Inflammatory macrophage treated with lipopolysaccharide for 4 hours (primary cell): ENCODE results near the gene NMT1.
"Not testable (repeated sequence)": the region's sequence is repeated elsewhere in the genome, so short reads cannot be mapped to it uniquely, and the experiment has no call there.

Source experiments
- DNase-seq: peaks from one replicate; pipeline ENCODE4 v3.0.0-alpha.2; 2020

NMT1 gene

GRCh38 chr17:45038728-45039634 is 22.1 kb upstream of the NMT1 start:
- no peak for DNase-seq

- no peak for DNase-seq
Measured at GRCh38 chr17:45040459-45040858, 20.7 kb upstream of the NMT1 start.

- no peak for DNase-seq
Measured at GRCh38 chr17:45042346-45043120, 18.6 kb upstream of the NMT1 start.

GRCh38 chr17:45043813-45044540 is 17.1 kb upstream of the NMT1 start:
- no peak for DNase-seq

GRCh38 chr17:45046537-45047125 is 14.5 kb upstream of the NMT1 start:
- no peak for DNase-seq

- no peak for DNase-seq
Measured at GRCh38 chr17:45048795-45049563, 12.1 kb upstream of the NMT1 start.

- DNase-seq: peak; percentile 17
Measured at GRCh38 chr17:45050481-45051059, 10.5 kb upstream of the NMT1 start.

- DNase-seq: peak; percentile 98
Measured at GRCh38 chr17:45051060-45051719, 9.9 kb upstream of the NMT1 start, which contains the start of gene DCAKD. Gene DCAKD (minus strand): TSS chr17:45051632. CDS start chr17:45034885, 16,747 bp downstream.

GRCh38 chr17:45051720-45052051 is 9.4 kb upstream of the NMT1 start:
- DNase-seq: not testable (repeated sequence)

- DNase-seq: peak; percentile 52
Measured at GRCh38 chr17:45052052-45052772, 8.9 kb upstream of the NMT1 start.

GRCh38 chr17:45060382-45060796 is 728 bp upstream of the NMT1 start:
- DNase-seq: no peak

GRCh38 chr17:45061606-45062205 is 589 bp downstream of the NMT1 start:
- no peak for DNase-seq

- DNase-seq: peak; percentile 80
Measured at GRCh38 chr17:45063198-45063597, 2.1 kb downstream of the NMT1 start.

- no peak for DNase-seq
Measured at GRCh38 chr17:45067637-45068036, 6.5 kb downstream of the NMT1 start.

GRCh38 chr17:45070001-45070400 is 8.9 kb downstream of the NMT1 start:
- no peak for DNase-seq

GRCh38 chr17:45070809-45071208 is 9.7 kb downstream of the NMT1 start:
- peak; percentile 17 for DNase-seq

GRCh38 chr17:45073414-45074070 is 12.4 kb downstream of the NMT1 start:
- DNase-seq: peak; percentile 3

- peak; percentile 76 for DNase-seq
Measured at GRCh38 chr17:45077643-45078042, 16.5 kb downstream of the NMT1 start.

GRCh38 chr17:45081047-45081703 is 20.1 kb downstream of the NMT1 start:
- no peak for DNase-seq
